ENCODE results near the gene SNPH.

SNPH gene

GRCh38 chr20:1320016-1320415 lies 53.9 kb downstream of the SNPH start (continued):
- no peak for TF ChIP-seq ZNF707 (tag by site-specific recombination; IDR thresholded peaks at IDR 0.05)
- no peak for TF ChIP-seq YY2 (tag by site-specific recombination; IDR thresholded peaks at IDR 0.05)
- TF ChIP-seq ZNF366 (tag by site-specific recombination; conservative IDR thresholded peaks at IDR 0.05), result no peak
- no peak for TF ChIP-seq ZNF132 (tag by site-specific recombination; IDR thresholded peaks at IDR 0.05; ENCODE audit: borderline replicate concordance)
- no peak for TF ChIP-seq ZNF624 (tag by site-specific recombination; IDR thresholded peaks at IDR 0.05)
- TF ChIP-seq ZNF555 (tag by site-specific recombination; conservative IDR thresholded peaks at IDR 0.05), result no peak
- TF ChIP-seq ZNF768 (tag by site-specific recombination; IDR thresholded peaks at IDR 0.05), result no peak
- TF ChIP-seq ZEB2 (tag by site-specific recombination; IDR thresholded peaks at IDR 0.05), result no peak
- no peak for TF ChIP-seq RBAK (tag by site-specific recombination; IDR thresholded peaks at IDR 0.05)

GRCh38 chr20:1320902-1321653 lies 55.0 kb downstream of the SNPH start:
- TF ChIP-seq ZNF449 (tag by site-specific recombination; IDR thresholded peaks at IDR 0.05), result no peak
- TF ChIP-seq ZFP3 (tag by site-specific recombination; IDR thresholded peaks at IDR 0.05; ENCODE audit: low read depth), result no peak
- TF ChIP-seq ZNF354C (tag by site-specific recombination; IDR thresholded peaks at IDR 0.05; ENCODE audit: borderline replicate concordance, low read depth), result no peak
- TF ChIP-seq ZNF175 (tag by site-specific recombination; IDR thresholded peaks at IDR 0.05), result no peak
- TF ChIP-seq ZNF514 (tag by site-specific recombination; IDR thresholded peaks at IDR 0.05), result no peak
- TF ChIP-seq TRIM28 (IDR thresholded peaks at IDR 0.05; ENCODE audit: borderline replicate concordance, low read length), result no peak
- Histone ChIP-seq H3K36me3 (ENCODE audit: control insufficient read depth in 2 of 2, insufficient read depth in 1 of 2, low read length in 2 of 2) (no peaks in the 10 kb centered on the region), H3K4me3 (ENCODE audit: low read depth, low read length) (no peak overlapping the region), H3K9me3 (ENCODE audit: control insufficient read depth, insufficient read depth, low read depth, low read length) (no peaks in the 10 kb centered on the region), H3K4me1 (ENCODE audit: control insufficient read depth, insufficient read depth, low read length) (no peaks in the 10 kb centered on the region), H3K27ac (ENCODE audit: extremely low read depth, low read depth, low read length) (no peak overlapping the region)
- ChIA-PET CTCF (no interaction called here), POLR2A (no interaction called here)

- Histone ChIP-seq H3K4me1 (ENCODE audit: control insufficient read depth, insufficient read depth, low read length) (peaks cover 4% of the 10 kb centered on the region), H3K36me3 (ENCODE audit: control insufficient read depth in 2 of 2, insufficient read depth in 1 of 2, low read length in 2 of 2) (peaks cover 0 to 3% of the 10 kb centered on the region in 2 experiments; a peak in 1 of 3 replicates), H3K9me3 (ENCODE audit: control insufficient read depth, insufficient read depth, low read depth, low read length) (no peaks in the 10 kb centered on the region), H3K27ac (ENCODE audit: extremely low read depth, low read depth, low read length) (no peak overlapping the region), H3K4me3 (ENCODE audit: low read depth, low read length) (no peak overlapping the region)
- ChIA-PET CTCF (interaction anchor here (1.5 to 3.6 kb wide), 2 partner anchors 9 to 182 kb away, joined by 4 to 14 read pairs; no protein-coding TSS in a partner anchor), POLR2A (no interaction called here)
- no peak for TF ChIP-seq GLI2 (tag by site-specific recombination; IDR thresholded peaks at IDR 0.05; ENCODE audit: borderline replicate concordance, low read depth)
- no peak for TF ChIP-seq ZNF280C (tag by site-specific recombination; IDR thresholded peaks at IDR 0.05)
- TF ChIP-seq ZNF843 (tag by site-specific recombination; IDR thresholded peaks at IDR 0.05), result no peak
- no peak for TF ChIP-seq ZNF362 (tag by site-specific recombination; IDR thresholded peaks at IDR 0.05)
These were observed 55.5 kb downstream of the SNPH start for GRCh38 chr20:1321654-1321939.
